GM21529 (cell line): ENCODE measurements around the gene COQ8B.
A peak's percentile ranks its signal among the peaks of the same experiment; 100 is the strongest.

ENCODE experiments used
- ATAC-seq: cut with Tn5 transposase; IDR thresholded peaks from one replicate; pipeline ENCODE4 v1.9.1; 2021; ENCODE audit not compliant: unreplicated experiment

Gene COQ8B

DNA sequence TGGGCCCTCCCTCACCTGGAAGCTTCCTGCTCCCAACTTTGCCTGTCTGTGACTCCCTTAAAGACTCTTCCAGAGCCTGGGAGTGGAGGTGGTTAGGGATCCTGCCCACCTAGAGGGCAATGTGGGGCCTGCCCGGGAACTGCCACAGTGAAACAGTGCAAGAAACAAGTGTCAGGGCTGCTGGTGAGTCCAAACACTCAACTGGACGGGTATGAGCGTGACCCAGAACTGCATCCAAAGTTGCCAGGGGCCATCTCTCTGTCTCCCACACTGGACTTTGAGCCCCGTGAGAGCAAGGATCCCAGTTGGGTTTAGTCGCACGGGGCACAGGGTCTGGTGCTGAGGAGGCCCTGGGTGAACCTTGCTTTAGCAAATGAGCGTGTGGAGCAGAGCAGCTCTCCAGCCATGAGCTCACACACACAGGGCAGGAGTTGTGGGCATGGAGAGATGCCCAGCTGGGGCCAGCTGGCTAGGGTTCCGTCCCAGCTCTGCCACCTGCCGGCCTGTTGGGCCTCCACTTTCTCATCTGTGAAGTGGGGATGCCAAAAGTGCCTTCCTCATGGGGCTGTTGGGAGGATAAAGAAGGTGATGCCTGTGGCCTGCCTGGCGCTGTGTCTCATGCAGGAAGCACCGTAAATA is 23.4 kb downstream of the COQ8B start:
- ATAC-seq: no peak

DNA sequence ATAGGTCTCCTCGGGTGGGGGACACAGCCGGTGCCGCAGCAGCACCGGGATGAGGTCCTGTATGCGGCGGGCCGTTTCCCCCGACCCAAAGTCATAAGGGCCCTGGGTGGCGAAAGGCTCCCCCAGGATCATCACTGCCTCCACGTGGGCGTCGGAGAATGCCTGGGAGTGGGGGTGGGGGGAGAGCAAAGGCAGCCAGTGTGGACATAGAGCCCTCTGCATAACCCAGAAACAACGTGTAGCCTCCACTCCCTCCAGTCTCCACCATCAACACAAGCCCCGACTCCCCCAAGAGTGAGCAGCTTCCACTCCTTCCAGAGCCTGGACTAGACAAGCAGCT is 24.5 kb downstream of the COQ8B start:
- ATAC-seq: no peak

DNA sequence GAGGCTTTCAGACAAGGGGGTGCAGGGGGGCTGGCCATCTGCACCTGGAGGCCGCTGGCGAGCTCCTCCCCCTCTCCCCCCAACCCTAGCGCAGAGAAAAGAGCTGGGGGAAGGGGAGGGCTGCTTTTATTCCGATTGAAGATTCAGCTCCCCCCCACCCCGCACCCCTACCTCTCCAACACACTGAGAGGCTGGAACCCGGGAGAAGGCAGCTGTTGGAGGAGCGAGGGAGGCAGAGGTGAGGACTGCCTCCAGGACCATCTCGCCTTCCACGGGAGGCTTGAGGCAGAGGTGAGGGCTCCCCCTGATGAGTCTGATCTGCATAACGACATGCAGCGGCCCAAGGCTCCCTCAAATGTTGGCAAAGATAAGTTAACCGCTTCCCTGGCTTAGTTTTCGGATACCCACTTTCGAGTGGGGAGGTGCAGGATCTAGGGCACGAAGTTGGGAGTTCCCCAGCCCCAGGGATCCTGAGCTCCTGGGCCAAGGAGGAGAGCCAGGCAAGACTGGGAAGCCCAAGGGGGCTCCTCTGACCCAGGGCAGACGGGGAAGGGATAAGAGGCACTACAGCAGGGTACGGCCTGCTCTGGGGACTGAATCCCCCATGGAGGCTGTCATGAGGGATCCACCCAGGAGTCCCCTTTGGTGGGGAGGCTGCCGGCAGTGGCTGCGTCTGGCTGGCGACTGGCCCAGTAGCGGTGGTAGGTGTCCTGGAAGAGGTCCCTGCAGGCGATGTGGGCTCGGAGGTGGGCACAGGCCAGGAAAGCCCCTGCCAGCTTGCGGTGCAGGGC is 25.1 kb downstream of the COQ8B start:
- ATAC-seq: no peak

DNA sequence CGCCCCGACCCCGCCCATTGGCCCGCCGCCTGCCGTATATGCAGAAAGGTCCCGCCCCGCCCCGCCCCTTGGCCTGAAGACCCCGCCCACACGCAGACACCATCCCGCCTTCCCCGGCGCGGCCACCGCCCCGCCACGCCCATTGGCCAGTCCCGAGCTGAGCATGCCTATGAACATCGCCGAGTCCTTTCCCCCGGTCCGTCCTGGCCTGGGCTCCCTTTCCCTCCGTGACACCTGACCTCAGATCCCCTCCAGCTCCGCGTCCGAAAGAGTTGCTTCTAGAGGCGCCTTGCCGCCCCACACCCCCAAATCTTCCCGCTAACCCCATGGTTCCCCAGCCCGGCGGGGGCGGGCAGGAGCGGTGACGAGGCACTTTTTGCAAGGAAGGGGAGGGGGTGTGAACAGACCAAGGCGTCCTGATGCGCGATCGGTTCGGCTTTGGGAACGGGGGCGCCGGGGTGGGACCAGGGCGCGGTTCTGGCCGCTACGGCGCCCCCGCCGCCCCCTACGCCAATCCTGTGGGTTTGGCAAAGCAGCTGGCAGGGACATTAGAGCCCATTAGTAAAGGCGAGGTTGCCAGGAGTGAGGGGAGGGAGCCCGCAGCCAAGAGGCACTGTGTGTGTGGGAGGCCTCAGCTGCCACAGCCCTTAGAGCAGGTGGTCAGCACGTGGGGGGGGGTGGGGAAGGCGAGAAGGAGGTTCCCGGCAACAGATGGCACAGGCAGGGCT is 25.8 kb downstream of the COQ8B start:
- ATAC-seq: peak; percentile 64

DNA sequence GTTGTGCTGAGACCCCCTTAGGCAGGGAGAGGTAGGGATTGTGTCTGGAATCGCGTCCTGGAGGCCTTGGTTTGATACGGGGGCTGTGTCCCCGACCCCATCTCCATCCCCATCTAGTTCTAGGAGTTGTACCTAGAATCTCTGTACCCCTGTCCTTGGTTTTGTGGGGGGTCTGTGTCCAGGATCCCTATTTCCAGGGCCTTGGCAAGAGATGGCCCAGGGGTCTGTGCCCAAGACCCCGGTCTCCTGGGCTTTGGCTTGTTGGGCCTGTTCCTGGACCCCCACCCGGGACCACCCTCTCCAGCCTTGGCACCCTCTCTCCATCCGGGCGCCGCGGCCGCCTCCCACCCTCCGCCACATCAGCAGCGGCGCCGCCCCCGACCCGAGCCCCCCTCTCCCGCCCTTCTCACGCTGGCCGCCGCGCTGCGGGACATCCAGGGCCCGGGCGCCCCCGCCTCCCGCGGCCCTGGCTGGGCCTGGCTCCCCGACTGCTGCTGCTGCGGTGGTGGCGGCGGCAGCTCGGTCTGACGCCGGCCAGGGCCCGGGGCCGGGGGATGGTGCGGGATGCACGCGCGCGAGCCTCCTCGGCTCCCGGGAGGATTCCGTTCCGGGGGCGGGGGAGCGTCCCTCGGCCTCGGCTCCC is 26.5 kb downstream of the COQ8B start, which contains the start of gene NUMBL:
NUMBL (minus strand) TSS at position 602 of the 643 bp plus-strand sequence; CDS start at position 434, 168 bp downstream.
- ATAC-seq: no peak

DNA sequence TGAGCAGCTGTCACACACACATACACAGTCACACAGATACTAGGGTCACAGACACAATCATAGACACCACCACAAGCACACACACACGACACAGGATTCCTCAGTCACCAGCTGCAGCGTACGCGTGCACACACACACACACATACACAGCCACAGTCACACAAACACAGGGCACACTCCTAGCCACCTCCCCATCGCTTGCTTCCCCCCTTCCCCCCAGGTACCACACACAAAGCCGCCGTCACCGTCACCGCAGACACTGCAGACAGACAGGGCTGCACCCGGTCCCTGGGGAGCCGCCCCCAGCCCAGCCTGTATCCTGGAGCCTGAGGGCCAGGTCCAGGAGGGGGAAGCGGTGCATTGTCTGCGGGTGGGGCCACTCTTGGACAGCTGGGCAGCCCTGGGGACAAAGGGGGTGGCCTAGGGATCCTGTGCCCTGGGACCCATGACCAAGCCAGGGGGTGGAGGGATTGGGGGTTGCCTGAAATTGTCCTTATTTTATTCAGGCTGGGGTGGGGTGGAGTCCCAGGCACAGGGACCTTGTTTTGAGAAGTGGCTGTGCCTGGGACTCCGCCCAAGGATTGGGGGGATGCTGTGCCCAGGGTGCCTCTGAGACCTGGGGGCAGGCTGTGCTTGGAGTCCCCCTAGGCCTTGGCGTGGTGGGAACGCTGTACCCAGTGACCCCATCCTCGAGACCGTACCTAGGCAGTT is 27.2 kb downstream of the COQ8B start:
- ATAC-seq: no peak

DNA sequence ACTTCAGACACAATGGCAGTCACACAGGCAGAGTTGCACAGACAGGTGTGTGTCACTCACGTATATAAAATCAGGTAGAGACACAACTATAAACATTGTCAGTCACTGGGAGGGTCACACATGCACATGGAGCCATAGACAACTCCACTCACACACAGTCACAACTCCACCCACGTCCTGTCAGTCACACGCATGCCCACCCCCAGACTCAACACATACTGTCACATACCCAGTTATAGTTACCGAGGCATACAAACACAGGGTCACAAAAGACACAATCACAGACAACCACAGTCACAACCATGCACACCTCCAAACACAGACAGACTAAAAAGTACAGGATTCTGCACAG is 27.7 kb downstream of the COQ8B start:
- no peak for ATAC-seq

DNA sequence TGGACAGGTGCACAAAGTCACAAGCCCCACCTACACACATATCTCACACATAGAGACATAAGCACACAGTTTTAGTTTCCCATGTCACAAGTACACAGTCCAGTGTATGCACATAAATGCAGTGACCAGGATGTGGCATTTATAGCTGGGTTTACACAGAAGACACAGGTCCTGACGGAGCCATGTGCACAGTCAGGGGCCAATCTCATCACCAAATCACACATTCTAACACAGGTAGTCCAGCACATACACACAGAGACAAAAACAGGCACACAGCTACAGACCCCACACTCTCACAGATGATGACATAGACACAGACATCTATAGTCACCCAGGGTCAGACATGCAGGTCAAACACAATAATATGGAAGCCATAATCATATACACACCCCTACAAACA is 28.4 kb downstream of the COQ8B start:
- ATAC-seq: no peak

DNA sequence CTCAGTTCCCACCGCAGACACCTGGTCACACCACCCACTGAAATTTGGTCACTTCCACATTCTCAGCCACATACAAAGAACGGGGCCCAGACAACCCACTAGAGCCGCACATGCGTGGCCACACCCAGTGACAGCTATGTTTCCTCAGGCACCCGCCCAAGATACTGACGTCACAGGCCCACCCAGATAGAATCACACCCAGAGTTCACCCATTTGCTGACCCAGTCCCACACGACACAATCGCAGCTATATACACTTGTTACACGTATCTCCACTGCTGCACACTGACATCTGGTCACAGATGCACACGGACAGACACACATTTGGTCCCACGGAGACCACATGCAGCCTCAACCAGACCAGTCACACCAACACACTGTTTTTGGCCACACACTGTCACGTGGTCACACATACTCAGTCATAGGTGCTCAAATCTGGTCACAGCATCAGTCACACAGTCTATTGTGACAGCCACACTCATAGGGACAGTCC is 29.1 kb downstream of the COQ8B start:
- ATAC-seq: no peak

DNA sequence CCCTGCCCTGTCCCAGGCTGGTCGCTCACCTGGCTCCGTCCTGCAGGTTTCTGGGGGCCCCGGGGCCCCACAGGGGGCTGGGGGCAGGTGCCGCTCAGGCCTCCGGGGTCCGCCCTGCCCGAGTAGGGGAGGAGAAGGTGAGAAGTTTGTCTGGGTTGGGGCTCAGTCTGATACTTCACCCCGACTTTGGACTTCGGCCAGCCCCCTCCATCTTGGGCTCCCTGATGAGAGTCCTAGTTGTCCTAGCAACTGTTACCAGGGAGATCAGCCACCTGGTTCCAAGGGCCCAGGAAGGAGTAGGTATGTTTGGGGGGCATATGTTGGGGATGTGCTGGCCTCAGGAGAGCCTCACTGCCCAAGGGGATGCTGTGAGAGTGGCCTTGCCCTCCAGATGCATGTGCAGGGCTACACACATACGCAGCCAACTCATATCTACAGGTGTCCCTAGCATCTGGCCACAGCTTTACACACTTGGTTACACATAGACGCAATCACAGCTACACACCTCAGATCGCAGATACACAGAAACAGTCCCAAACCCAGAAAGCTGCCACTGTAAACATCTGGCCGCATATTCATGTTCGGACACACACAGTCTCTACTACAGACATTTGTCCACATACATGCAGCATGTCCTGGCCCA is 29.7 kb downstream of the COQ8B start:
- no peak for ATAC-seq

DNA sequence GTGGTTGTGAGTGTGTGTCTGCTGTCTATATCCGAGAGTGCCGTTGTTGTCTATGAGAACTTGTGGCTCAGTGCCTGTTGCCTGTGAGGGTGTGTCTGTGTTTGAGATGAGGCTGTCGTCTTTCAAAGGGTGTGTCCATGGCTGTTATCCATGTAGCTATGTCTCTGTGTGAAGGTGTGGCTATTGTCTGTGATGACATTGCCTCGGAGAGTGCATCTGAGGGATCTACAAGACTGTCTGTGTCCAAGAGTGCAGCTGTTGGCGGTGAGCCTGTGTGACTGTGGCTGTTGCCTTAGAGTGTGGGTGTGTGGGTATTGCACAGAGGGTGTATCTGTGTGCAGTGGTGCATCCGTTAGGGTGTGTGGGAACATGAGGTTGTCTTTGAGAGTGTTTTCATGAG is 31.1 kb downstream of the COQ8B start:
- no peak for ATAC-seq

DNA sequence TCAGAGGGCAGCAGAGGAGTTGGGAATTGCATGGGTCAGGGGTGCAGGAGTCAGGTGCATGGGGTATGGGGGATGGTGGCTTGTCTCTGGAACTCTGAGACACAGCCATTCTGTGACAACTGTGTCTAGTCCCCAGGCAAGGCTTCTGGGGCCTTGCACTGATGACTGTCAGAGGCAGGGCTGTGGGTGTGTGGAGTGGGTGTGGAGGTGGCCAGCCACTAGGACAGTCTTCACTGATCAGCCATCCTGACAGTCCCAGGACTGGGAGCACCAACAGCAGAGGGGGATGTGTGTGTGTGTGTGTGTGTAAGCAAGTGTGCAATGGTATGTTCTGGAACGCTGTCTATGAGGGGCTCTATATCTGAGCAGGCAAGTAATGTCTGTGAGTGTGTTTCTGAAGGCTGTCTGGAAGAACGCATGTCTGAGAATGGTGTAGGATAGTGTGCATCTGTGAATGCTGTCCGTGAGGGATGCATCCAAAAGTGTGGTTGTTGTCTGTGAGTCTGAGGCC is 31.6 kb downstream of the COQ8B start:
- ATAC-seq: no peak

DNA sequence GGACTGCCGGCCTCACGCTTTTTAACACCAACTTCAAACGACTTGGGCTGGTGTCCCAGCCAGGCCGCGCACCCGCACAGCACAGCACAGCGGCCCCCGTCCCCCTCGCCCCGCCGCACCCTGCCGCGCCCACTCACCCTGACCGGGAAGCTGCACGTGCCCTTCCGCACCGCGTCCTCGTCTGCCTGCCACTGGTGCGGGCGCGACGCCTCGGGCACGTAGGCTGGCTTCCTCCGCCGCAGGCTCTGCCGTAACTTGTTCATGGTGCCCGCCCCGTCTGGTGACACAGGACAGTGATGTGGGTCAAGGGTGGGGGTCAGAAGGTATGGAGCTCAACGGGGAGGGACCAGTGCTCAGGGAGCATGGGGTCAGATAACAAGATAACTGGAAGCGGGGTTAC is 32.4 kb downstream of the COQ8B start:
- no peak for ATAC-seq

DNA sequence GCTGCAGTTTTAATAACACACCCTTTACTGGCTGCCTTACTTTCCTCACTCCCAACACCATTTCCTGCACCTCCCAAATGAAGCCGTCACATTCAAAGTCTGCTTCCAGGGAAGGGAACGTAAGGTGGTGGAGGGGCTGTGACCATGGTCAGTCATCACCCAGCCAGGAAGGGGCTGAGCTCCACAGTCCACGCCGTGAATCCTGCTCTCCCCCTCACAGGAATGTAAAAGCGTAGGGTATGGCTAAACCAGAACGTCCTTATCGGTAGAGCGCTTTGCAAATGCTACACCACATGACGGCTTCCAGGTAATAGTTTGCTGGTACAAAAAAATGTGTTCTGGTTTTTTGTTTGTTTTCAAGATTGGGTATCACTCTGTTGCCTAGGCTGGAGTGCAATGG is 33.2 kb downstream of the COQ8B start:
- no peak for ATAC-seq

DNA sequence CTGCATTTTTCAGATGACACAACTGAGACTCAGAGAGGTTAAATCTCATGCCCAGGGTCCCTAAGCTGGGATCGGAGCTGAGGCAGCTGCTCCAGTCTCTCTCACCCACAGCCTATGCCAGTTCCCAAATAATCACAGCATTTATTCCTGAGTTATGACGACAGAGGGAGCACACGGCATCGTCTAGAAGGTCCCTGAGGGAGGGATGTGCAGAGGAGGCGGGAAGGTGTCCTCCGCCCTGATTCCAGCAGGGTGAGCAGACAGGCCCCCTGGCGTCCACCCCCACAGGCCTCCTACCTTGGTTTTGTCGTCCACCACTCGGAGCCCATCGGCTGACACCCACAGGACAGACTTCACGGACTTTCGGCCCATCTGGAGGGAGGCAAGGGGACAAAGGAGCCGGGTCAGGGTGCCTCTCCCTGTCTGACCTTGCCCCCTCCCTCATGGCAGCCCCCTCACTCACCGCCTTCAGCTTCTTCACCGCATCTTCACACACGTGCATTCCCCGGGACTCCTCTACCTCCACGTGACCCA is 34.2 kb downstream of the COQ8B start:
- ATAC-seq: no peak

DNA sequence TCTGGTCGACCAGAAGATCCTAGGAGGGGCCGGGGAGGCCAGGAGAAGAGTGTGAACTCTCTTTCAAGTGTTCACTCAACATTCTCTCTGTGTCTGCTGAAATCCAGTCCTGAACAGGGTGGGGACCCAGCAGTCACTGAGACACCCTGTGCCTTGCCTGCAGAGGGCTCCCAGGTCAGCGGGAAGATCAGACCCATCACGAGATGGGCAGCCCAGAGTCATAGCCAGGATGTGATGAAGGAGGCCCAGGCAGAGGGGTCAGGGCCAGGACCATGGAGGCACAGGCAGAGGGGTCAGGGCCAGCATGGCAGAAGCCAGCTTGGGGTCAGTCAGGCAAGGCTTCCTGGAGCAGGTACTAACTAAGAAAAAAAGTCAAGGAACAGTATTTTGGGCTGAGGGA is 35.6 kb downstream of the COQ8B start:
- ATAC-seq: no peak

DNA sequence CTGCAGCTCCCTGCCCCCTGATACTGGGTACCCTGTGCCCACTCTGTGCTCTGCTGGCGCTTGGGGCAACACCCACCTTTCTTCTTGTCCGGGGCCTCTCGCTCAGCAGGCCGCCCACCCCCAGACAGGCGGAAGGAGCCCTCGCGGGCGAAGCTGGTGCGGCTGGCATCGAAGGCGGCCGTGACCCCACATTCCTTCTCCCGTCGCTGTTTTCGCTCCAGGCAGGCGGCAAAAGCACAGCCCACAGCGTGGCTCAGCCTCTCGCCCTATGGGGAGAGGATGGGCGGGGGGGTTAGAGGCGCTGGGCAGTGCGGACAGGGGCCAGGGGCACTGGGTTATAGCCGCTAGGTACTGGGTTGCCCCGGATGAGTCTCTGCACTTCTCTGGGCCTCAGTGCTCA is 39.5 kb downstream of the COQ8B start:
- ATAC-seq: no peak

DNA sequence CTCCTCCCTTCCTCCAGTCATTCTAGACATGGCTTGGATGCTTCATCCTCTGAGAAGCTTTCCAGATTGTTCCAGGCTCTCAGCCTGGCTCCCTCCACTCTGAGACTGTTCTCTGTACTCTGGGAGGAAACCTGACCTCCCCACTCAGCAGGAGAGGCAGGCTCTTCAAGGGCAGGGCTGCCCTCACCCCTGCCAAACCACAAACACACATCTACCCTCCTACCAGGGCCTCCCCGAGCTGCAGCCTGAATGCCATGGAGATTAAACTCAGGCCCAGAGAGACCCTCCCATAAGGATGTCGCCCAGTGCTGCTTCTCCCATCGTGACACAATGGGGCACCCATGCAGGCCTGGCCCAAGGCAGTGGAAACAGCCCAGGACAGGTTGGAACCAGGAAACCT is 42.4 kb downstream of the COQ8B start:
- ATAC-seq: no peak

DNA sequence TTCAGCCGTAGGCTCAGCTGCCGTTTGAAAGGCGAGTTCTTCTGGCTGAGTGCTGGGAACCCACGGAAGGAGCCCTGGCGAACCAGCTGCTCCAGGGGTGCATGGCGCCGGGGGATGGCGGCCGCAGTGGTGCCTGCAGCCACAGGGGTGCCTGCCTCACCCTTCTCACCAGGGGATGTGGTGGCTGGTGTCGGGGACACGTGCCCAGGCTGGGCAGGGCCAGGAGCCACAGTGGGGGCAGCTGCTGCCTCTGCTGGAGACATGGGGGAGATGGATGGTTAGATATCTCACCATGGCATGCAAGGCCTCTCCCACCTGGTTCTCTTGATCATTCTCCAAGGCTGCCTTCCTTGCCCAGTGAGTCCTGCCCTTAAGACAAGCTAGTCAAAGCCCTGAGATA is 43.3 kb downstream of the COQ8B start:
- ATAC-seq: no peak
